ENCODE data around the gene ARHGEF10L.

DNA sequence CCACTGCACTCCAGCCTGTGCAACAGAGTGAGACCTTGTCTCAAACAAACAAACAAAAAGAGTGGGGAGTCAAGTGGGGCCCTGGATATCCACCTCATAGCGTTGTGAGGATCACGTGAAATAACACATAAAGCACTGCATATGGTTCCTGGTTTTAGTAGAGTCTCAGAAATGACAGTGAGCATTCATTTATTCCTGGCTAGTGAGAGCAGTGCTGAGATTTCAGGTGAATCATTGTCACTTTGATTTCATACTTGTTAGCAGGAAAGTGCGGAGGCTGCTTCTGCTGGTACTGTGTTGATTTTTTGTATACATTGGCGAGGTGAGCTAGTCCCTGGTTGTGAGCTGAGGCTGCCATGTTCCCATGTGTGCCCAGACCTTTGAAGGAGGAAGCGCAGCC is 22.9 kb downstream of the ARHGEF10L start:
- TF ChIP-seq, protein P1, sequence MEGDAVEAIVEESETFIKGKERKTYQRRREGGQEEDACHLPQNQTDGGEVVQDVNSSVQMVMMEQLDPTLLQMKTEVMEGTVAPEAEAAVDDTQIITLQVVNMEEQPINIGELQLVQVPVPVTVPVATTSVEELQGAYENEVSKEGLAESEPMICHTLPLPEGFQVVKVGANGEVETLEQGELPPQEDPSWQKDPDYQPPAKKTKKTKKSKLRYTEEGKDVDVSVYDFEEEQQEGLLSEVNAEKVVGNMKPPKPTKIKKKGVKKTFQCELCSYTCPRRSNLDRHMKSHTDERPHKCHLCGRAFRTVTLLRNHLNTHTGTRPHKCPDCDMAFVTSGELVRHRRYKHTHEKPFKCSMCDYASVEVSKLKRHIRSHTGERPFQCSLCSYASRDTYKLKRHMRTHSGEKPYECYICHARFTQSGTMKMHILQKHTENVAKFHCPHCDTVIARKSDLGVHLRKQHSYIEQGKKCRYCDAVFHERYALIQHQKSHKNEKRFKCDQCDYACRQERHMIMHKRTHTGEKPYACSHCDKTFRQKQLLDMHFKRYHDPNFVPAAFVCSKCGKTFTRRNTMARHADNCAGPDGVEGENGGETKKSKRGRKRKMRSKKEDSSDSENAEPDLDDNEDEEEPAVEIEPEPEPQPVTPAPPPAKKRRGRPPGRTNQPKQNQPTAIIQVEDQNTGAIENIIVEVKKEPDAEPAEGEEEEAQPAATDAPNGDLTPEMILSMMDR (IDR thresholded peaks at IDR 0.05): no peak
- no peak for TF ChIP-seq POLR2A (IDR thresholded peaks at IDR 0.05)
